Lung (tissue), 12 donors: ENCODE results near the gene MMP23B. TPM values are rescaled to one million over a fixed set of nuclear protein-coding genes. Genes with fewer than 3 reads are reported as not detected.
A peak's percentile ranks its signal among the peaks of the same experiment; 100 is the strongest.

Source experiments
- ATAC-seq: fragments of 200-7000 bp; cut with Tn5 transposase; one replicate; pipeline ENCODE4 v1.9.1; 2020; ENCODE audit warnings: moderate number of reproducible peaks; ENCODE audit not compliant: insufficient read depth, low FRiP score
- DNase-seq, 3 donors: peaks; one replicate each; pipeline ENCODE4 v3.0.0-alpha.2; 2013 to 2017
- H3K27ac ChIP-seq, 2 donors: one replicate each; pipeline ENCODE4 v1.5.1; 2013; ENCODE audit warnings: mild to moderate bottlenecking in 2 of 2, moderate library complexity in 2 of 2, control low read depth in 1 of 2, inconsistent platforms in 1 of 2, low read depth in 1 of 2, low read length in 1 of 2
- H3K27me3 ChIP-seq, 3 donors: one replicate each; pipeline ENCODE4 v1.5.1; 2013; ENCODE audit warnings: low read length in 2 of 3; ENCODE audit not compliant: control insufficient read depth in 3 of 3, insufficient read depth in 3 of 3
- H3K36me3 ChIP-seq, 4 donors: one replicate each; pipeline ENCODE4 v1.5.1; 2013; ENCODE audit warnings: low read length in 4 of 4, mild to moderate bottlenecking in 1 of 4, moderate library complexity in 1 of 4; ENCODE audit not compliant: control insufficient read depth in 4 of 4, insufficient read depth in 4 of 4
- H3K4me1 ChIP-seq, 5 donors: one replicate each; pipeline ENCODE4 v1.5.1; 2013; ENCODE audit warnings: low read length in 5 of 5, mild to moderate bottlenecking in 2 of 5, moderate library complexity in 1 of 5; ENCODE audit not compliant: control insufficient read depth in 5 of 5, insufficient read depth in 5 of 5
- H3K4me3 ChIP-seq: one replicate; pipeline ENCODE4 v1.5.1; 2013; ENCODE audit warnings: mild to moderate bottlenecking, control low read depth, moderate library complexity
- H3K9ac ChIP-seq, 2 donors: one replicate each; pipeline ENCODE4 v1.5.1; 2013; ENCODE audit warnings: low read length in 2 of 2, control low read depth in 1 of 2; ENCODE audit not compliant: insufficient read depth in 1 of 2
- H3K9me3 ChIP-seq, 4 donors: one replicate each; pipeline ENCODE4 v1.5.1; 2013; ENCODE audit warnings: low read length in 3 of 4, mild to moderate bottlenecking in 1 of 4, moderate library complexity in 1 of 4; ENCODE audit not compliant: control insufficient read depth in 4 of 4, insufficient read depth in 3 of 4
- CTCF ChIP-seq: IDR thresholded peaks from 2 replicates; pipeline ENCODE4 v1.5.1; 2012; ENCODE audit warnings: mild to moderate bottlenecking; ENCODE audit errors: control extremely low read depth, extremely low read depth
- WGBS, 2 donors: extraction: QIAGEN DNeasy Blood & Tissue Kit; methylation state at CpG; one replicate each; pipeline ENCODE4 v1.1.7; 2013; 5-methylcytosine and 5-hydroxymethylcytosine counted together
- polyA plus RNA-seq, 2 donors: library from polyadenylated mRNA; stranded (reverse); fragments of 200-250 nt; gene quantifications; one replicate each; pipeline ENCODE4 v1.2.1, GENCODE V29; 2013
- total RNA-seq, 2 donors: library from RNA; depleted of rRNA in 1 of 2; stranded (reverse); fragments of >200 nt in 1 of 2; gene quantifications; one replicate each; pipeline ENCODE4 v1.2.1, GENCODE V29; 2014 to 2021
- donor health status: control.
- donor health status: control.
- donor health status: Bipolar disorder and iron deficiency.
- donor health status: healthy.
- donor health status: DM: yes; HTN: yes; CAD: no.

MMP23B gene
- total and polyA plus RNA-seq, 4 donors: 14.1 to 40.3 (median 22.1) TPM

GRCh38 chr1:1677718-1678580, 46.0 kb downstream of the MMP23B start:
- WGBS, 2 donors: 39 to 66% methylated on average over 39 of the region's 39 CpGs
- Histone ChIP-seq H3K9ac (no peak overlapping the region), H3K27me3 (no peaks in the 10 kb centered on the region), H3K36me3 (peaks cover 0 to 3% (median 1%) of the 10 kb centered on the region in 4 donors), H3K4me3 (no peak overlapping the region), H3K27ac (peak overlapping the region in 1 of 2 donors; percentile 15), H3K4me1 (peaks cover 0 to 9% (median 2%) of the 10 kb centered on the region in 5 donors), H3K9me3 (no peaks in the 10 kb centered on the region)
- DNase-seq (peak in 1 of 3 donors; percentile 21), ATAC-seq (no peak)
- no peak for TF ChIP-seq CTCF

- Histone ChIP-seq H3K4me3 (no peak overlapping the region), H3K27ac (peak overlapping the region; percentile 15 to 29), H3K9me3 (no peaks in the 10 kb centered on the region), H3K9ac (no peak overlapping the region), H3K36me3 (peaks cover 0 to 8% (median 1%) of the 10 kb centered on the region in 4 donors), H3K4me1 (peaks cover 0 to 14% (median 7%) of the 10 kb centered on the region in 5 donors), H3K27me3 (no peaks in the 10 kb centered on the region)
- DNase-seq (no peak), ATAC-seq (no peak)
- WGBS, 2 donors: 74 to 76% methylated on average over 24 of the region's 24 CpGs
- TF ChIP-seq CTCF: no peak
Observed at GRCh38 chr1:1678581-1679380, 46.8 kb downstream of the MMP23B start.

- ATAC-seq (no peak), DNase-seq (no peak)
- H3K9ac ChIP-seq: no peak overlapping the region
- no peaks in the 10 kb centered on the region for H3K9me3 ChIP-seq
- H3K27me3 ChIP-seq: no peaks in the 10 kb centered on the region
- H3K4me3 ChIP-seq: no peak overlapping the region
- no peak overlapping the region for H3K27ac ChIP-seq
- no peak for TF ChIP-seq CTCF
- WGBS, 2 donors: 93 to 94% methylated on average over 32 of the region's 32 CpGs
- peaks cover 0 to 6% (median 1%) of the 10 kb centered on the region in 4 donors for H3K36me3 ChIP-seq
- H3K4me1 ChIP-seq: peaks cover 0 to 14% (median 7%) of the 10 kb centered on the region in 5 donors
Observed at GRCh38 chr1:1680031-1680911, 48.3 kb downstream of the MMP23B start.
